ENCODE measurements around the gene NES. TPM values are rescaled to one million over a fixed set of nuclear protein-coding genes. Genes with fewer than 3 reads are reported as not detected.

The NES gene
- total RNA-seq, 4 donors from 2014 or later, result 13.9 to 34.3 (median 23.9) TPM

- Histone ChIP-seq H3K4me1 (peaks cover 0 to 21% (median 11%) of the 10 kb centered on the region in 3 donors), H3K4me3 (no peak overlapping the region), H3K36me3 (no peaks in the 10 kb centered on the region), H3K27me3 (peaks cover 97% of the 10 kb centered on the region), H3K9me3 (no peaks in the 10 kb centered on the region), H3K27ac (no peak overlapping the region)
- 50% methylated on average over 1 to 2 of the region's 3 CpGs for WGBS, 2 donors (ENCODE audit: low coverage in 1 of 2)
- no peak for TF ChIP-seq CTCF (IDR thresholded peaks at IDR 0.05)
- no peak for TF ChIP-seq POLR2A (IDR thresholded peaks at IDR 0.05)
- no peak for TF ChIP-seq EP300 (IDR thresholded peaks at IDR 0.05)
- TF ChIP-seq POLR2AphosphoS5 (IDR thresholded peaks at IDR 0.05), result no peak
- no peak for ATAC-seq
These were observed 32.2 kb downstream of the NES start for GRCh38 chr1:156645056-156645455.

GRCh38 chr1:156644640-156645039 is 32.6 kb downstream of the NES start:
- no peak for ATAC-seq
- Histone ChIP-seq H3K27ac (no peak overlapping the region), H3K36me3 (no peaks in the 10 kb centered on the region), H3K4me3 (no peak overlapping the region), H3K27me3 (peaks cover 99% of the 10 kb centered on the region), H3K4me1 (peaks cover 0 to 21% (median 11%) of the 10 kb centered on the region in 3 donors), H3K9me3 (no peaks in the 10 kb centered on the region)
- TF ChIP-seq CTCF (IDR thresholded peaks at IDR 0.05), result no peak
- no peak for TF ChIP-seq POLR2A (IDR thresholded peaks at IDR 0.05)
- TF ChIP-seq EP300 (IDR thresholded peaks at IDR 0.05), result no peak
- TF ChIP-seq POLR2AphosphoS5 (IDR thresholded peaks at IDR 0.05), result no peak
- WGBS, 2 donors (ENCODE audit: low coverage in 1 of 2), result 40 to 60% methylated on average over 1 of the region's 1 CpG

- H3K36me3 ChIP-seq, result no peaks in the 10 kb centered on the region
- no peaks in the 10 kb centered on the region for H3K9me3 ChIP-seq
- WGBS, 2 donors (ENCODE audit: low coverage in 1 of 2), result 73% methylated on average over 2 of the region's 3 CpGs; no CpG with 5 or more reads in 1 of the 2 donors
- no peak overlapping the region for H3K27ac ChIP-seq
- TF ChIP-seq POLR2A (IDR thresholded peaks at IDR 0.05), result no peak
- TF ChIP-seq EP300 (IDR thresholded peaks at IDR 0.05), result no peak
- TF ChIP-seq POLR2AphosphoS5 (IDR thresholded peaks at IDR 0.05), result no peak
- no peak for TF ChIP-seq CTCF (IDR thresholded peaks at IDR 0.05)
- H3K4me3 ChIP-seq, result no peak overlapping the region
- no peak for ATAC-seq
- H3K4me1 ChIP-seq, result peaks cover 0 to 21% (median 11%) of the 10 kb centered on the region in 3 donors
- H3K27me3 ChIP-seq, result peaks cover 99% of the 10 kb centered on the region
These were observed 33.1 kb downstream of the NES start for GRCh38 chr1:156644146-156644545.

- TF ChIP-seq POLR2AphosphoS5 (IDR thresholded peaks at IDR 0.05) (no peak), POLR2A (IDR thresholded peaks at IDR 0.05) (no peak)
- WGBS, 2 donors (ENCODE audit: low coverage in 1 of 2), result 48 to 64% methylated on average over 4 to 6 of the region's 7 CpGs
- Histone ChIP-seq H3K27ac (no peak overlapping the region), H3K4me1 (peaks cover 0 to 21% (median 11%) of the 10 kb centered on the region in 3 donors), H3K9me3 (no peaks in the 10 kb centered on the region), H3K36me3 (no peaks in the 10 kb centered on the region), H3K27me3 (peaks cover 99% of the 10 kb centered on the region), H3K4me3 (no peak overlapping the region)
- no peak for ATAC-seq
These were observed 33.5 kb downstream of the NES start for GRCh38 chr1:156643778-156644092.

GRCh38 chr1:156643049-156643777 is 34.0 kb downstream of the NES start:
- TF ChIP-seq EP300 (IDR thresholded peaks at IDR 0.05), result no peak
- no peak for TF ChIP-seq POLR2A (IDR thresholded peaks at IDR 0.05)
- TF ChIP-seq POLR2AphosphoS5 (IDR thresholded peaks at IDR 0.05), result no peak
- TF ChIP-seq CTCF (IDR thresholded peaks at IDR 0.05), result no peak
- Histone ChIP-seq H3K4me1 (peaks cover 0 to 21% (median 11%) of the 10 kb centered on the region in 3 donors), H3K4me3 (no peak overlapping the region), H3K9me3 (no peaks in the 10 kb centered on the region), H3K27me3 (peaks cover 99% of the 10 kb centered on the region), H3K36me3 (no peaks in the 10 kb centered on the region), H3K27ac (no peak overlapping the region)
- WGBS, 2 donors (ENCODE audit: low coverage in 1 of 2), result 66 to 78% methylated on average over 3 to 4 of the region's 7 CpGs
- ATAC-seq, result no peak
